OCI-LY3 (cell line): ENCODE measurements around the gene ASL.
"Not testable (repeated sequence)": the region's sequence is repeated elsewhere in the genome, so short reads cannot be mapped to it uniquely, and the experiment has no call there.

Source experiments
- EZH2phosphoT487 ChIP-seq: fragments of 200-600 bp; shearing (Covaris generic); IDR thresholded peaks from 2 replicates; pipeline ENCODE4 v1.6.1; 2018; ENCODE audit warnings: antibody characterized with exemption, mixed run types, low read depth
- TF ChIP-seq, protein P1 (sequence below): fragments of 200-600, 300-600 bp; sonication (generic); IDR thresholded peaks from 2 replicates; pipeline ENCODE4 v1.5.1; 2014; ENCODE audit warnings: antibody characterized with exemption, low read length, low read depth

DNA sequence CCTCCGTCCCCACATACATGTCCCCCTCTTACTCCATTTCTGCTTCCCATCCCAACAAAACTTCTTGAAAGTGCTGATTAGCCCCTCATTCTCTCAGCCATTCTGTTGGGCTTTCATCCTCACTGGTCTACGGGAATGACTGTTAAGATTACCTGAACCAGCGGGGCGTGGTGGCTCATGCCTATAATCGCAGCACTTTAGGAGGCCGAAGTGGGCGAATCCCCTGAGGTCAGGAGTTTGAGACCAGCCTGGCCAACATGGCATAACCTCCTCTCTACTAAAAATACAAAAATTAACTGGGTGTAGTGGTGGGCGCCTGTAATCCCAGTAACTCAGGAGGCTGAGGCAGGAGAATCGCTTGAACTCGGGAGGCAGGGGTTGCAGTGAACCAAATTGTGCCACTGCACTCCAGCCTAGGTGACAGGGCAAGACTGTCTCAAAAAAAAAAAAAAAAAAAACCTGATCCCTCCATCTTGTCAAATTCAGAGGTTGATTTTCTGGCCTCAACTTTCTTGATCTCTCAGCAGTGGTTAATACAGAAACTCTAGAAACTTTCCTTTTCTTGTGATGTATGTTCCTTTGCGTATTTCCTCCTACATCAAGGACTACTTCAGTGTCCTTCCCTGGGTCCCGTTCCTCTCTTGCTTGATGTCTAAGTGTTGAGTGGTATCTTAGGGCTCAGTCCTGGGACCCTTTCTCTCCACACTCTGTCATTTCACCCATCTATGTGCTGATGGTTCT lies 41.2 kb downstream of the ASL start:
- TF ChIP-seq, protein P1, sequence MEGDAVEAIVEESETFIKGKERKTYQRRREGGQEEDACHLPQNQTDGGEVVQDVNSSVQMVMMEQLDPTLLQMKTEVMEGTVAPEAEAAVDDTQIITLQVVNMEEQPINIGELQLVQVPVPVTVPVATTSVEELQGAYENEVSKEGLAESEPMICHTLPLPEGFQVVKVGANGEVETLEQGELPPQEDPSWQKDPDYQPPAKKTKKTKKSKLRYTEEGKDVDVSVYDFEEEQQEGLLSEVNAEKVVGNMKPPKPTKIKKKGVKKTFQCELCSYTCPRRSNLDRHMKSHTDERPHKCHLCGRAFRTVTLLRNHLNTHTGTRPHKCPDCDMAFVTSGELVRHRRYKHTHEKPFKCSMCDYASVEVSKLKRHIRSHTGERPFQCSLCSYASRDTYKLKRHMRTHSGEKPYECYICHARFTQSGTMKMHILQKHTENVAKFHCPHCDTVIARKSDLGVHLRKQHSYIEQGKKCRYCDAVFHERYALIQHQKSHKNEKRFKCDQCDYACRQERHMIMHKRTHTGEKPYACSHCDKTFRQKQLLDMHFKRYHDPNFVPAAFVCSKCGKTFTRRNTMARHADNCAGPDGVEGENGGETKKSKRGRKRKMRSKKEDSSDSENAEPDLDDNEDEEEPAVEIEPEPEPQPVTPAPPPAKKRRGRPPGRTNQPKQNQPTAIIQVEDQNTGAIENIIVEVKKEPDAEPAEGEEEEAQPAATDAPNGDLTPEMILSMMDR, result not testable (repeated sequence)
- not testable (repeated sequence) for TF ChIP-seq EZH2phosphoT487
